K562 (cell line): ENCODE data around the gene BCL6B. TPM values are rescaled to one million over a fixed set of nuclear protein-coding genes. Genes with fewer than 3 reads are reported as not detected.

ENCODE experiments used
- CREB1 ChIP-seq, 2 experiments: sonication (generic) in 1 of 2; formaldehyde crosslinking in 1 of 2; IDR thresholded peaks; 2 replicates each; pipeline versions ENCODE4 v1.6.1 to v1.8.0; 2012 to 2022; ENCODE audit warnings: inconsistent platforms in 1 of 2, mild to moderate bottlenecking in 1 of 2, missing genetic modification reagents in 1 of 2, moderate library complexity in 1 of 2
- CREM ChIP-seq: IDR thresholded peaks from 2 replicates; pipeline ENCODE4 v1.6.1; 2014; ENCODE audit warnings: antibody characterized with exemption, low read depth
- E2F6 ChIP-seq, 2 experiments: IDR thresholded peaks; 2 replicates each; pipeline ENCODE4 v1.6.1; 2011; ENCODE audit warnings: borderline replicate concordance in 1 of 2, control low read depth in 1 of 2, low read depth in 1 of 2, low read length in 1 of 2, mild to moderate bottlenecking in 1 of 2, mixed read lengths in 1 of 2, moderate library complexity in 1 of 2; ENCODE audit not compliant: insufficient read depth in 1 of 2, insufficient read length in 1 of 2, poor library complexity in 1 of 2, severe bottlenecking in 1 of 2; ENCODE audit errors: extremely low read depth in 1 of 2
- EP400 ChIP-seq: fragments of 450-650 bp; IDR thresholded peaks from 2 replicates; pipeline ENCODE4 v1.6.1; 2017; ENCODE audit warnings: antibody characterized with exemption, mild to moderate bottlenecking, moderate library complexity
- MGA ChIP-seq: fragments of 450-650 bp; IDR thresholded peaks from 2 replicates; pipeline ENCODE4 v1.6.1; 2016; ENCODE audit warnings: mild to moderate bottlenecking, moderate library complexity
- RBM22 ChIP-seq: fragments of 200-400 bp; formaldehyde crosslinking; IDR thresholded peaks from 2 replicates; pipeline ENCODE4 v1.6.1; 2018; ENCODE audit warnings: low read length, low read depth; ENCODE audit not compliant: poor library complexity, severe bottlenecking
- SIN3A ChIP-seq, 2 experiments: fragments of 150-350 bp in 1 of 2; IDR thresholded peaks; 2 replicates each; pipeline ENCODE4 v1.6.1; 2011 to 2016; ENCODE audit warnings: borderline replicate concordance in 2 of 2, low read depth in 2 of 2, low read length in 2 of 2, mild to moderate bottlenecking in 2 of 2, moderate library complexity in 2 of 2; ENCODE audit not compliant: control insufficient read depth in 1 of 2
- USF2 ChIP-seq: sonication (generic); formaldehyde crosslinking; IDR thresholded peaks from 2 replicates; pipeline ENCODE4 v1.5.0; 2020; ENCODE audit warnings: missing genetic modification reagents
- ZFX ChIP-seq: sonication (generic); formaldehyde crosslinking; IDR thresholded peaks from 2 replicates; pipeline ENCODE4 v1.8.0; 2022; ENCODE audit warnings: mild to moderate bottlenecking, missing genetic modification reagents, moderate library complexity
- polyA plus RNA-seq, 8 experiments: library from polyadenylated mRNA; depleted of rRNA in 4 of 8; stranded (reverse) in 5 of 8; unstranded in 3 of 8; fragments of >200 nt; fragmentation: Nextera tagmentation in 2 of 8; fragmentation: Illumina TruSeq in 1 of 8; extraction: Ambion mirVana in 2 of 8; extraction: Trizol in 1 of 8; gene quantifications; 2 replicates each; pipeline versions ENCODE4 v1.2.1 to v1.2.3, GENCODE V29; 2011 to 2014; ENCODE audit warnings: inconsistent platforms in 1 of 8, missing spikeins in 1 of 8
- total RNA-seq, 7 experiments: library from RNA; depleted of rRNA in 6 of 7; stranded (reverse); fragments of >200 nt in 6 of 7; fragmentation: Illumina TruSeq in 2 of 7; extraction: Trizol in 2 of 7; gene quantifications; 2 replicates each; pipeline versions ENCODE4 v1.2.1 to v1.2.3, GENCODE V29; 2011 to 2021; ENCODE audit warnings: low replicate concordance in 1 of 7

The BCL6B gene
- total and polyA plus RNA-seq, 9 of the 15 experiments (the other 6 are each of a cell fraction or from before 2014, with no cell fraction given): 0.89 to 5.0 (median 3.6) TPM

- TF ChIP-seq MGA (peak; percentile 98), RBM22 (no peak), CREM (peak; percentile 89), CREB1 (IDR thresholded peaks at IDR 0.05) (peak; percentile 27; the same call in 1 of the 2 replicates), CREB1 (CRISPR knock-in tag; IDR thresholded peaks at IDR 0.05) (0 out of 2 replicates have a peak, but pooled peaks have one; percentile 18), EP400 (peak; percentile 78), E2F6 (IDR thresholded peaks at IDR 0.05; ENCODE audit: borderline replicate concordance in 1 of 2, extremely low read depth in 1 of 2, insufficient read depth in 1 of 2, insufficient read length in 1 of 2, low read depth in 1 of 2, low read length in 1 of 2, poor library complexity in 1 of 2, severe bottlenecking in 1 of 2) (peak; percentile 76 to 87), USF2 (CRISPR knock-in tag) (peak; percentile 68), ZFX (CRISPR knock-in tag) (peak; percentile 23), SIN3A (IDR thresholded peaks at IDR 0.05; ENCODE audit: borderline replicate concordance in 2 of 2, control insufficient read depth in 1 of 2, low read depth in 2 of 2, low read length in 2 of 2) (peak in 1 of 2 experiments; percentile 35; a peak in 1 of 4 replicates)
These were observed 939 bp downstream of the BCL6B start (continued) for GRCh38 chr17:7023576-7024401.
